ENCODE data around the gene ZNF143. TPM values are rescaled to one million over a fixed set of nuclear protein-coding genes. Genes with fewer than 3 reads are reported as not detected.
"Not testable (repeated sequence)": the region's sequence is repeated elsewhere in the genome, so short reads cannot be mapped to it uniquely, and the experiment has no call there.

ZNF143 gene
- total and polyA plus RNA-seq, 7 experiments from 2014 or later, result 29.6 to 47.5 (median 41.5) TPM

- H3K4me1 Mint-ChIP-seq, result peaks cover 0 to 13% (median 6%) of the 10 kb centered on the region in 7 donors
- DNase-seq (no peak), ATAC-seq (no peak)
- H3K9me3 ChIP-seq (ENCODE audit: control insufficient read depth in 2 of 3, low read length in 3 of 3), result no peaks in the 10 kb centered on the region
- H3K27me3 ChIP-seq (ENCODE audit: control insufficient read depth in 2 of 2, insufficient read depth in 2 of 2, low read length in 2 of 2), result no peaks in the 10 kb centered on the region
- H3K36me3 Mint-ChIP-seq, result peaks cover 17 to 43% (median 22%) of the 10 kb centered on the region in 5 donors
- H3K36me3 ChIP-seq (ENCODE audit: control insufficient read depth in 2 of 3, insufficient read depth in 3 of 3, low read length in 3 of 3), result peaks cover 12 to 37% (median 15%) of the 10 kb centered on the region in 3 experiments
- no peaks in the 10 kb centered on the region for H3K27me3 Mint-ChIP-seq
- intact Hi-C loops (cut with micrococcal nuclease), result loop anchor here (5.0 kb wide), 3 partner anchors 77 to 597 kb away; partner anchors contain the start of gene AKIP1 (in 1 of the 2)
- no peak overlapping the region for H3K4me3 Mint-ChIP-seq
- H3K4me3 ChIP-seq (ENCODE audit: low read length), result no peak overlapping the region
- H3K27ac Mint-ChIP-seq, result peak overlapping the region in 1 of 9 donors; percentile 2
- ChIA-PET POLR2A (interaction anchor here (0.7 kb wide), 1 partner anchor 41 kb away, joined by 3 read pairs; no protein-coding TSS in a partner anchor), CTCF (no interaction called here)
- H3K27ac ChIP-seq (ENCODE audit: low read depth, low read length), result no peak overlapping the region
- H3K4me1 ChIP-seq (ENCODE audit: control insufficient read depth in 2 of 2, insufficient read depth in 2 of 2, low read length in 2 of 2), result no peaks in the 10 kb centered on the region
- no peaks in the 10 kb centered on the region for H3K9me3 Mint-ChIP-seq
Measured at GRCh38 chr11:9509041-9509440, 48.2 kb downstream of the ZNF143 start.

- Histone ChIP-seq H3K4me1 (ENCODE audit: control insufficient read depth in 2 of 2, insufficient read depth in 2 of 2, low read length in 2 of 2) (no peaks in the 10 kb centered on the region), H3K36me3 (ENCODE audit: control insufficient read depth in 2 of 3, insufficient read depth in 3 of 3, low read length in 3 of 3) (peaks cover 12 to 65% (median 24%) of the 10 kb centered on the region in 3 experiments), H3K4me3 (ENCODE audit: low read length) (no peak overlapping the region), H3K9me3 (ENCODE audit: control insufficient read depth in 2 of 3, low read length in 3 of 3) (no peaks in the 10 kb centered on the region), H3K27ac (ENCODE audit: low read depth, low read length) (no peak overlapping the region), H3K27me3 (ENCODE audit: control insufficient read depth in 2 of 2, insufficient read depth in 2 of 2, low read length in 2 of 2) (no peaks in the 10 kb centered on the region)
- Mint-ChIP-seq H3K4me3 (no peak overlapping the region), H3K4me1 (peaks cover 0 to 11% (median 4%) of the 10 kb centered on the region in 7 donors), H3K27ac (no peak overlapping the region), H3K9me3 (no peaks in the 10 kb centered on the region), H3K27me3 (no peaks in the 10 kb centered on the region), H3K36me3 (peaks cover 23 to 60% (median 39%) of the 10 kb centered on the region in 5 donors)
- CTCF ChIA-PET, result no interaction called here
- intact Hi-C loops (cut with micrococcal nuclease), result no loop called here
- ATAC-seq (no peak), DNase-seq (no peak)
- POLR2A ChIA-PET, result no interaction called here
Measured at GRCh38 chr11:9512370-9513019, 51.7 kb downstream of the ZNF143 start.

DNA sequence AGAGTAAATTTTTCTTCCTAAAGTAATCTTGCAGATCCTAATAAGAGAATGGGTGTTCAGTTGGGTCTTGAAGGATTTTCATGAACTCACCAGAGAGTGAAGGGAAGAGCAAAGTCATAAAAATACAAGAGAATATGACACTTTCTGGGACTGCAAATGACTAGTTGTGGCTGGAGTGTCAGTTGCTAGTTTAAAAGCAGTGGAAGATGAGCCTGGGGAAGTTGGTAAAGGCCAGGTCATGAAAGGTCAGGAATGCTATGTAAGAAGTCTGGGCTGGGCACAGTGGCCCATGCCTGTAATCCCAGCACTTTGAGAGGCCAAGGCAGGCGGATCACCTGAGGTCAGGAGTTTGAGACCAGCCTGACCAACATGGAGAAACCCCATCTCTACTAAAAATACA, 53.8 kb downstream of the ZNF143 start:
- intact Hi-C loops (cut with micrococcal nuclease); H3K9me3 ChIP-seq (ENCODE audit: control insufficient read depth in 2 of 3, low read length in 3 of 3); ATAC-seq; POLR2A ChIA-PET; H3K4me3 Mint-ChIP-seq; H3K4me1 Mint-ChIP-seq; H3K27me3 Mint-ChIP-seq; DNase-seq; H3K9me3 Mint-ChIP-seq; H3K27me3 ChIP-seq (ENCODE audit: control insufficient read depth in 2 of 2, insufficient read depth in 2 of 2, low read length in 2 of 2); H3K4me3 ChIP-seq (ENCODE audit: low read length); CTCF ChIA-PET; H3K4me1 ChIP-seq (ENCODE audit: control insufficient read depth in 2 of 2, insufficient read depth in 2 of 2, low read length in 2 of 2); H3K27ac ChIP-seq (ENCODE audit: low read depth, low read length): not testable (repeated sequence)
- Mint-ChIP-seq H3K27ac (peak overlapping the region in 1 of 9 donors; percentile 17), H3K36me3 (peaks cover 17 to 62% (median 36%) of the 10 kb centered on the region in 5 donors)
- peaks cover 14 to 64% (median 18%) of the 10 kb centered on the region in 3 experiments for H3K36me3 ChIP-seq (ENCODE audit: control insufficient read depth in 2 of 3, insufficient read depth in 3 of 3, low read length in 3 of 3)

DNA sequence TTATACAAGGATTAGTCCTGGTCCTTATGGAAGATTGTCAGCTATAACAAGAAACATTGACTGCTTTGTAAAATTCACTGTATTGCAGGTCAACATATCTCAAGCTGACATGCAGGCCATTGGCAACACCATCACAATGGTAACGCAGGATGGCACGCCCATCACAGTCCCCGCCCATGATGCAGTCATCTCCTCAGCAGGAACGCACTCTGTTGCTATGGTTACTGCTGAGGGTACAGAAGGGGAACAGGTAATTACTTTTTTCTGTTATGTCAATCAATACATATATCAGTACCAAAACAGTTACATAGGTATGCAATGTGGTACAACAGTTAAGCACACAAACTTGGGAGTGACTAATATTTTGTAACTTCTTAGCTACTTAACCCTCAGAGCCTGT, 55.3 kb downstream of the ZNF143 start:
- no peaks in the 10 kb centered on the region for H3K9me3 ChIP-seq (ENCODE audit: control insufficient read depth in 2 of 3, low read length in 3 of 3)
- no peaks in the 10 kb centered on the region for H3K27me3 Mint-ChIP-seq
- peaks cover 0 to 6% (median 0%) of the 10 kb centered on the region in 7 donors for H3K4me1 Mint-ChIP-seq
- DNase-seq, result no peak
- ATAC-seq, result no peak
- no peaks in the 10 kb centered on the region for H3K9me3 Mint-ChIP-seq
- no peak overlapping the region for H3K27ac Mint-ChIP-seq
- peaks cover 14 to 63% (median 18%) of the 10 kb centered on the region in 3 experiments for H3K36me3 ChIP-seq (ENCODE audit: control insufficient read depth in 2 of 3, insufficient read depth in 3 of 3, low read length in 3 of 3)
- H3K27me3 ChIP-seq (ENCODE audit: control insufficient read depth in 2 of 2, insufficient read depth in 2 of 2, low read length in 2 of 2), result no peaks in the 10 kb centered on the region
- H3K36me3 Mint-ChIP-seq, result peaks cover 17 to 58% (median 32%) of the 10 kb centered on the region in 5 donors
- ChIA-PET CTCF (interaction anchor here (0.6 to 1.4 kb wide), 2 partner anchors 9 to 92 kb away, joined by 3 to 5 read pairs; no protein-coding TSS in a partner anchor), POLR2A (no interaction called here)
- H3K4me3 ChIP-seq (ENCODE audit: low read length), result no peak overlapping the region
- H3K4me1 ChIP-seq (ENCODE audit: control insufficient read depth in 2 of 2, insufficient read depth in 2 of 2, low read length in 2 of 2), result no peaks in the 10 kb centered on the region
- H3K4me3 Mint-ChIP-seq, result no peak overlapping the region
- H3K27ac ChIP-seq (ENCODE audit: low read depth, low read length), result no peak overlapping the region
- intact Hi-C loops (cut with micrococcal nuclease), result no loop called here

DNA sequence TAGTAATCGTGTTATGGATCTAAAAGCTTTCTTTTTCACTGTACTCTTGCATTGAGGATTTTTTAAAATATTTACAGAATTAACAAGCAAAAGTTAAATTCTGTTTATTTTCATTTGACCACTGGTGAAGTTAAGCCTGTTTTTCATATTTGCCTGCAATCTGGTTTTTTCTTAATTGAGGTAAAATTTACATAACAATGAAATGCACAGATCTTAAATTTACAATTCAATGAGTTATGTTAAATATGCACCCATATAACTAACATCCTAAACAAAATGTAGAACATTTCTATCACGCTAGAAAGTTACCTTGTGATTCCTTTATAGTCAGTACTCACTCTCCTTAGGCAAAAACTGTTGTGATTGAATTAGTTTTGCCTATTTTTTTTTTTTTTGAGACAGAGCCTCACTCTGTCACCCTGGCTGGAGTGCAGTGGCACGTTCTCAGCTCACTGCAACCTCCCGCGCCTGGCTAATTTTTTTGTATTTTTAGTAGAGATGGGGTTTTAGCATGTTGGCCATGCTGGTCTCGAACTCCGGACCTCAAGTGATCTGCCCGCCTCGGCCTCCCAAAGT, 58.1 kb downstream of the ZNF143 start:
- H3K36me3 Mint-ChIP-seq, result peaks cover 7 to 48% (median 27%) of the 10 kb centered on the region in 5 donors
- ATAC-seq, result no peak
- Histone ChIP-seq H3K4me1 (ENCODE audit: control insufficient read depth in 2 of 2, insufficient read depth in 2 of 2, low read length in 2 of 2) (no peaks in the 10 kb centered on the region), H3K36me3 (ENCODE audit: control insufficient read depth in 2 of 3, insufficient read depth in 3 of 3, low read length in 3 of 3) (peaks cover 10 to 43% (median 16%) of the 10 kb centered on the region in 3 experiments), H3K9me3 (ENCODE audit: control insufficient read depth in 2 of 3, low read length in 3 of 3) (no peaks in the 10 kb centered on the region), H3K27me3 (ENCODE audit: control insufficient read depth in 2 of 2, insufficient read depth in 2 of 2, low read length in 2 of 2) (no peaks in the 10 kb centered on the region), H3K4me3 (ENCODE audit: low read length) (no peak overlapping the region), H3K27ac (ENCODE audit: low read depth, low read length) (no peak overlapping the region)
- intact Hi-C loops (cut with micrococcal nuclease), result no loop called here
- H3K27ac Mint-ChIP-seq, result no peak overlapping the region
- peaks cover 0 to 2% (median 0%) of the 10 kb centered on the region in 7 donors for H3K4me1 Mint-ChIP-seq
- POLR2A ChIA-PET, result interaction anchor here (0.6 kb wide), 1 partner anchor 167 kb away, joined by 5 read pairs; no protein-coding TSS in a partner anchor
- CTCF ChIA-PET, result interaction anchor here (0.6 kb wide), 2 partner anchors 11 to 589 kb away, joined by 4 to 15 read pairs; no protein-coding TSS in a partner anchor
- H3K4me3 Mint-ChIP-seq, result no peak overlapping the region
- no peaks in the 10 kb centered on the region for H3K27me3 Mint-ChIP-seq
- H3K9me3 Mint-ChIP-seq, result no peaks in the 10 kb centered on the region
- no peak for DNase-seq

GRCh38 chr11:9524001-9524400, 63.2 kb downstream of the ZNF143 start:
- intact Hi-C loops (cut with micrococcal nuclease), result no loop called here
- Histone ChIP-seq H3K27ac (ENCODE audit: low read depth, low read length) (no peak overlapping the region), H3K4me1 (ENCODE audit: control insufficient read depth in 2 of 2, insufficient read depth in 2 of 2, low read length in 2 of 2) (no peaks in the 10 kb centered on the region), H3K9me3 (ENCODE audit: control insufficient read depth in 2 of 3, low read length in 3 of 3) (no peaks in the 10 kb centered on the region), H3K36me3 (ENCODE audit: control insufficient read depth in 2 of 3, insufficient read depth in 3 of 3, low read length in 3 of 3) (peaks cover 2 to 32% (median 6%) of the 10 kb centered on the region in 3 experiments), H3K27me3 (ENCODE audit: control insufficient read depth in 2 of 2, insufficient read depth in 2 of 2, low read length in 2 of 2) (no peaks in the 10 kb centered on the region), H3K4me3 (ENCODE audit: low read length) (no peak overlapping the region)
- Mint-ChIP-seq H3K36me3 (peaks cover 0 to 33% (median 22%) of the 10 kb centered on the region in 5 donors), H3K4me3 (no peak overlapping the region), H3K4me1 (no peaks in the 10 kb centered on the region), H3K9me3 (no peaks in the 10 kb centered on the region), H3K27ac (no peak overlapping the region), H3K27me3 (no peaks in the 10 kb centered on the region)
- DNase-seq (no peak), ATAC-seq (no peak)
- ChIA-PET CTCF (interaction anchor here (0.9 kb wide), 1 partner anchor 11 kb away, joined by 5 read pairs; no protein-coding TSS in a partner anchor), POLR2A (no interaction called here)
